ENCODE measurements around the gene RELN. TPM values are rescaled to one million over a fixed set of nuclear protein-coding genes. Genes with fewer than 3 reads are reported as not detected.

The RELN gene
- total and polyA plus RNA-seq, 11 donors = 0.16 to 3.5 (median 1.3) TPM

GRCh38 chr7:103937680-103938079 lies 51.8 kb downstream of the RELN start:
- 79 to 87% (median 84%) methylated on average over 3 of the region's 3 CpGs for WGBS, 4 donors
- ATAC-seq (no peak), DNase-seq (no peak)
- Histone ChIP-seq H3K27me3 (peaks cover 0 to 3% (median 0%) of the 10 kb centered on the region in 9 donors), H3K4me3 (no peak overlapping the region), H3K4me1 (no peaks in the 10 kb centered on the region), H3K36me3 (no peaks in the 10 kb centered on the region), H3K27ac (no peak overlapping the region), H3K9me3 (no peaks in the 10 kb centered on the region)
- intact Hi-C loops (cut with DNase I) = loop anchor here in 1 of 10 donors (10.0 kb wide), 1 partner anchor 63 kb away; no protein-coding TSS in a partner anchor
- TF ChIP-seq CTCF (IDR thresholded peaks at IDR 0.05) = no peak
- TF ChIP-seq POLR2A (IDR thresholded peaks at IDR 0.05) = no peak

DNA sequence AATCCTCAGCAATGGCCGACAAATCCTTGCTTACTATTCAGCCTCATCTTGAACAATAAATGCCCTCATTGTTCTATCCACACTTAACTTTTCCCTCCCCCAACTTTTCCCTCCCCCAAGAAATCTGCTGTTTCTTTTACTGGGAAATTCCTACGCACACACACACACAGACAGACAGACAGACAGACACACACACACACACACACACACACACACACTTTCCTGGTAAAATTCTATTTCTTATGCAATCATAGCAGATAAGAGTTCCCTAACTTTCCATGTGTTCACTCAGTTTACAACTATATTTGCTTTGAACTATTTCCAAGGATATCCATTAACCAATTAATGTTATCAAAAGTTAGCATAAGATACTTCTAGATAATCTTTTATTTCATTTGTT lies 52.9 kb downstream of the RELN start:
- H3K27ac ChIP-seq = no peak overlapping the region
- H3K4me1 ChIP-seq = no peaks in the 10 kb centered on the region
- H3K36me3 ChIP-seq = no peaks in the 10 kb centered on the region
- intact Hi-C loops (cut with DNase I) = loop anchor here in 1 of 10 donors (10.0 kb wide), 1 partner anchor 62 kb away; no protein-coding TSS in a partner anchor
- ATAC-seq (no peak), DNase-seq (no peak)
- TF ChIP-seq POLR2A (IDR thresholded peaks at IDR 0.05) (no peak), CTCF (IDR thresholded peaks at IDR 0.05) (no peak)
- peaks cover 0 to 3% (median 0%) of the 10 kb centered on the region in 9 donors for H3K27me3 ChIP-seq
- H3K4me3 ChIP-seq = no peak overlapping the region
- no peaks in the 10 kb centered on the region for H3K9me3 ChIP-seq
- WGBS, 4 donors = 68 to 71% (median 69%) methylated on average over 2 of the region's 2 CpGs

- 0 to 14% (median 0%) methylated on average over 1 of the region's 1 CpG for WGBS, 4 donors
- Histone ChIP-seq H3K27me3 (no peaks in the 10 kb centered on the region), H3K9me3 (no peaks in the 10 kb centered on the region), H3K4me1 (no peaks in the 10 kb centered on the region), H3K36me3 (no peaks in the 10 kb centered on the region), H3K27ac (no peak overlapping the region), H3K4me3 (no peak overlapping the region)
- intact Hi-C loops (cut with DNase I) = loop anchor here in 1 of 10 donors (10.0 kb wide), 1 partner anchor 60 kb away; no protein-coding TSS in a partner anchor
- no peak for TF ChIP-seq CTCF (IDR thresholded peaks at IDR 0.05)
- TF ChIP-seq POLR2A (IDR thresholded peaks at IDR 0.05) = no peak
- ATAC-seq (no peak), DNase-seq (no peak)
These were observed 55.0 kb downstream of the RELN start for GRCh38 chr7:103934508-103934907.

DNA sequence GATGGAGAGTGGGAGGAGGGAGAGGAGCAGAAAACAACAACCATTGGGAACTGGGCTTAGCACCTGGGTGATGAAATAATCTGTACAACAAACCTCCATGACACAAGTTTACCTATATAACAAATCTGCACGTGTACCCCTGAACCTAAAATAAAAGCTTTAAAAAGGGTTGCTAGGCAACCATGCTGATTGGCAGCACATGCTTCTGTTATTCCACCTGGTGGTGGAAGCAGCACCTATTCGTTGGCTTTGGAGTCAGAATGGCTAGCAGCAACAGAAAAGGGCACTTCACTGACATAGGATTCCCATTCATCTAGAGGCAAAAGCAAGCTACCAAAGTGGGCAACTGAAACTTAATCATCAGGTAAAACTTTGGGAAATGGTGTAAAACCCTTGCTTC lies 57.1 kb downstream of the RELN start:
- intact Hi-C loops (cut with DNase I) = loop anchor here in 1 of 10 donors (10.0 kb wide), 1 partner anchor 58 kb away; no protein-coding TSS in a partner anchor
- WGBS, 4 donors = 25 to 47% (median 42%) methylated on average over 2 of the region's 2 CpGs
- H3K4me1 ChIP-seq = no peaks in the 10 kb centered on the region
- no peak overlapping the region for H3K4me3 ChIP-seq
- no peaks in the 10 kb centered on the region for H3K36me3 ChIP-seq
- TF ChIP-seq POLR2A (IDR thresholded peaks at IDR 0.05) (no peak), CTCF (IDR thresholded peaks at IDR 0.05) (no peak)
- no peak for ATAC-seq
- H3K27ac ChIP-seq = no peak overlapping the region
- no peaks in the 10 kb centered on the region for H3K9me3 ChIP-seq
- no peaks in the 10 kb centered on the region for H3K27me3 ChIP-seq
- no peak for DNase-seq

Data from heart left ventricle (tissue), 16 donors.